Measurements from ENCODE around the gene BAMBI.

BAMBI gene

DNA sequence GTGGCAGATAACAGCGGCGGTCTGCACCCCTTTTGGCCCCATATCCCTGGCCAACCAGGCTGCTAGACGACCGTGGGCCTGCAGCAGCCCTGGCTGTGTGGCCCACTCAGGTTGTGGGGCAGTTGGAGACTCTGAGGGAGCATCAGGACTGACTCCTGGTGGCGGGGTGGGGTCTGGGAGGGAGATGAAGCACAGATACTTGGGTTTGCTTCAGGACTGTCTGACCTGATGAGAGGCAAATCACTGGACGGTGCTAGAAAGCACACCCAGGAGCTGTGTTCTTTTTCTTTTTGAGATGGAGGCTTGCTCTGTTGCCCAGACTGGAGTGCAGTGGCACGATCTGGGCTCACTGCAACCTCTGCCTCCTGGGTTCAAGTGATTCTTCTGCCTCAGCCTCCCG lies 28.2 kb downstream of the BAMBI start:
- DNase-seq (ENCODE audit: low spot score): no peak

DNA sequence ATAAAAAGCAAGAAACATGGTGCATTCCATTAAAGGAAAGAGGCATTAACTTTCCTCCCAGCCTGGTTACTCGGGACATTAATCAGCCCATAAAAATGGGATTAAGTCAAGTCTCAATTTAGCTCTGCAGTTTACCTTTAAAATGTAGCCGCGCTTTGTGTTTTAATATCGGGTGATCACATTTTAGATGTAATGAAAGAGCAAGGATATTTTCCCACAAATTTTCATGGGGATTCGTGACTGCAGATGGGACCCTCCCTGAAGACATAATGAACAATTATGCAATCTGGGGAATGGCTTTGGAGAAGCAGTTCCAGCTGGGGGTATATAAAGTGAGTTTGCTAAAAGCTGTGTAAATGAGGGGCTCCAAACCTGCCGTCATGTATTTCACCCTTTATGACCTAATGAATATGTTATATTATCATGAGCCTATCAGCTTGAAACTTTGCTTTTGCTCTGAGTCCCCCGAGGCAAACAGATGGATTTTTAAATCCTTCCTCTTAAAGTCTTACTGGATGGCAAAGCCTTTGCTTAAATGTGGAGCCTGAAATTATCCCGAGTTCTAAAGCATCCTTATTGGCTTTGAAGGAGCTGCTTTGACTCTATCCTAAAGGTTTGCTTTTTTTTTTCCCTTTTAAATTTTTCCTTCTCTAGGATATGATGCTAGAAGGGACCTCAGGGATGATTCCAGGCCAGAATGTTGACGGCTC lies 31.8 kb downstream of the BAMBI start:
- DNase-seq (ENCODE audit: low spot score): no peak

DNA sequence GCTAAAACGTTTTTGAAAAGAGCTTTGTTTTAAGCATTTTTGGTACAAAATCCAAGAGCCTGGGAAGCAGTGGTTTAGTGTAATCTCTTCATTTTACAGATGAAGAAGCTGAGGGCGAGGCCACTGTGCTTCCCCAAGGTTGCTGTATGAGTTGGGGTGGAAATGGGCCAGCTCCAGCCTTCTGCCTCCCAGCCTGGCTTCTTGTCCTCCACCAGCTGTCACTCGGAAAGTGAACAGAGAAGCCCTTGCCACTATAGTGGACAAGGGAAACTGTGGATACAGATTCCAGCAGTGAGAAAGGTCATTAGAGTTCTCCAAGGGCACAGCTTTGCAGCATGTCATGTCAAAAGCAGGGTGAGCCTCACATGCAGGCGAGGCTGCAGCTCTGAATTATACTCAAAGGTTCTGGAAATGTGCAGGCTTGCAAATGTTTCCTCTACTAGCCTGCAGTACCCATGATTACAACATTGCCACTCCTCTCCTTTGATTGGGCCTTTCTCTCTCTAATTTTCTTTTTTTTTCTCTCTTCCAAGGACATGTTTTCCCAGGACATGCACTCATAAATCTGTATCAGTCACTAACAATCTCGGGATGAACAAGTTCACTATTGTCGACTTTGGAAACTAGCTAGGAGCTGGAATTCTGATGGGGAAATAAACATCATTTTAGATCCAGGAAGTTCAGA lies 33.0 kb downstream of the BAMBI start:
- DNase-seq (ENCODE audit: low spot score): no peak

- DNase-seq (ENCODE audit: low spot score): no peak
Observed at GRCh38 chr10:28711041-28711440, 33.7 kb downstream of the BAMBI start.

GRCh38 chr10:28711776-28712175 lies 34.5 kb downstream of the BAMBI start:
- DNase-seq (ENCODE audit: low spot score): no peak

- no peak for DNase-seq (ENCODE audit: low spot score)
Observed at GRCh38 chr10:28713626-28714352, 36.5 kb downstream of the BAMBI start.

DNA sequence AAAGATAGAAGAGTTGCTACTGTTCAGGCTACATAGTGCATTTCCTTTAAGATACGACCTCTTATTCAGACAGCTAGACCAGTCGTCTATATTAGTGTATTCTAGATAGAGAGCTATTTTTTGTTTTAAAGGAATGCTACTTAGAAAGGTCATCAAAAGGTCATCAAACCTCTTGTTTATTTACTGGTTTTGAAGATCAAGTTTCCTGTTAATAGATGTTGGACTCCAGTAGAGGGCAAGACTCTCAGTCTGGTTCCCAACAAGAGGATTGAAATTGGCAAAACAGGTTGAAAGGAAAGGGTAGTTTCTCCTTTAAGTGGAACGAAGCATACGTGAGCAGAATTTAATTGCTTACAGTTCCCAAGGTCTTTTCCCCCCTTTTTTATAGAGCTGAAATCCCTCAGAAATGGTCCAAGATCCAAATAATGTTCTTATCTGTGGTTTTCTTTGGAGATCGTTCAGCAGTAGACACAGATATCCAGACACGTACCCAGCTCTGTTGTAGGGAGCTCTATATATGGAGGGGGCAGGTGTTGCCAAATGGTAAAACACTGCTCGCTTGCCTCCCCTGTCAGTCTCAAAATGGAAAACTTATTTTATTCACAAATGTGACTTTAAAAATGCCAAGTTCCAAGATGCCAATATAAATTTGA lies 37.2 kb downstream of the BAMBI start:
- DNase-seq (ENCODE audit: low spot score): no peak

DNA sequence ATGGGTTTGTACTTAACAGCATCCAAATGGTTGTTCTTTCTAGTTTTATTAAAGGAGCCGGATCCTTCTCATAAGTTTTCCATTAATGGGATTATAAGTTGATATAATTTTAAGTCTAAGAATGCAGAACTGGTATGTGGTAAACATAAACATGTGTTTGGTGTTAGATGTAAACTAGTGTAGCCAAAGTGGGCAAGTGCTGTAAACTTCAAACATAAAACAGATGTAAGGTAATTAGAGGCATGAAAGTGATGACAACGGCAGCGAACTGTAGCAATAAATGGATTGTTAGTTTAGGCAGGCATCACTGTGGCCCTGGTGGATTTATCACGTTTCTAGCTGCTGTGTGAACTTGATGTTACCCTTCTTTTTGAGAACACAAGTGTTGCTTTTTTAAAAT lies 37.9 kb downstream of the BAMBI start:
- no peak for DNase-seq (ENCODE audit: low spot score)

GRCh38 chr10:28715757-28716156 lies 38.4 kb downstream of the BAMBI start:
- no peak for DNase-seq (ENCODE audit: low spot score)

- no peak for DNase-seq (ENCODE audit: low spot score)
Observed at GRCh38 chr10:28716748-28717147, 39.4 kb downstream of the BAMBI start.

DNA sequence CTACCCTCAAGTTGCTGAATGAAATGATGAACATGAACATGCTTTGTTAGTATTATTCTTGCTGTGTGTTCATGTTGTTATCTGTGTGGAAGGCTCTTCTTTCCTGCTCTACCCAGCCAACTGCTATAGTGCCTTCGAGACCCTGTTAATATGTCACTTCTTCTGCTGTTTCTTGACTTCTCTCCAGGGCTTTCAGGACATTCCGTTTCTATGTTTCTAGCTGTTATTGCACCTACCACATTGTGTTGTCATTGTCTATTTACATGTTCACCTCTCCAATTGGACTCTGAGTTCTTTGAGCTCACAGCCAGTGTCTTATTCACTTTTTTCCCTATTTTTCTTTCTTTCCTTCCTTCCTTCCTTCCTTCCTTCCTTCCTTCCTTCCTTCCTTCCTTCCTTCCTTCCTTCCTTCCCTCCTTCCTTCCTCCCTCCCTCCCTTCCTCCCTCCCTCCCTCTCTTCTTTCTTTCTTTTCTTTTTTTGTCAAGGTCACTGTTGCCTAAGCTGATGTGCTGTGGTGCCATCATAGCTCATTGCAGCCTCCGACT lies 40.4 kb downstream of the BAMBI start:
- no peak for DNase-seq (ENCODE audit: low spot score)

- DNase-seq (ENCODE audit: low spot score): peak; percentile 13
Observed at GRCh38 chr10:28719789-28720436, 42.6 kb downstream of the BAMBI start.

- no peak for DNase-seq (ENCODE audit: low spot score)
Observed at GRCh38 chr10:28721318-28721951, 44.1 kb downstream of the BAMBI start.

DNA sequence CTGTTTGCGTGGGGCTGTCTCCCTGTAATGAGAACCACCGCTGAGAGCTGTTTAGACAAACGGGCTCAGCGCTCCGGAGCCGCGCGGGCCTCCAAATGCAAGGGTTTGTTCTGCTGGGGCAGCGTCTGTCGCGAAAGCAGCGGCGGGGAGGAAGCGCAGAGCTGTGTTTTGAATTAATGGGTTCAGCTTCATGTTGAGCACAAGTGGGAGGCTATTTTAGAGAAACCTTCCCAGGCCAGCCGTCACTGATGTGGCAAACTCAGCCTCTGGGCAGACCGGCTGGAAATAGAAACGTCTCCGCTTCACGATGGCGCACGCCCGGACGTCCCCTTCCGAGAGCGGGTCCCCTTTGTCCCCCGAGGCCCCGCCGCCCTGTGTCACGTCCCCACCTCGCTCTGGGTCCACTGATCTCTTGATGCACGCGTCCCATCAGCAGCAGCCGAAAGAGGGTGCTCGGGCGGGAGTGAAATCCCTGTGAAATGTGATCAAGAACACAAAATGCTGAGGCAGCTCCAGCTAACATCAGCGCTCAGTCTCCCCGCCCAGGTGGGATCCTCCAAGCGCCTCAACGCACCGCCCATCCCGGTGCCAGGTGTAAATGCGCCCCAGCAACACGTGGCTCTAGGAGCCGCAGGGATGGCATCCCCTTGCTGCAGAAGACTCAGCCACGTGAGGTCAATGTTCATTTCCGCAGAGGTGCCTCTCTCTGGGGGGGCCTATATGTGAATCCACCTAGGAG lies 44.9 kb downstream of the BAMBI start:
- DNase-seq (ENCODE audit: low spot score): no peak

DNA sequence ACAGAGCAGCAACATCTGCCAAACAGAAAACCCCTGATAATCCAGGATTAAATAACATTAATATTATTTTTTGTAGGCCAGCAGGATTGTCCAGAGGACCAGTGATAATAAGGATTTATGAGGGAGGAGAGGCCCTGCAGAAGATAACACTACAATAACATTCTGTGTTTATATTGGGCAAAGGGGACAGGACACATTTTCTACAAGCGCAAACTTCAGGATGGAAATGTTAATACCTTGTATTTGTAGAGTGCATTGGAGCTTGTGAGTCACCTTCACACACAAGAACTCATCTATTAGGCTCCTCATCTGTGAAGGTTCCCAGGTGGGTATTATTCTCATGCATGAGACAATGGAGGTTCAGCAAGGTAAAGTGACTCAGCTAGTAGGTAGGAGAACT lies 51.0 kb downstream of the BAMBI start:
- no peak for DNase-seq (ENCODE audit: low spot score)

DNA sequence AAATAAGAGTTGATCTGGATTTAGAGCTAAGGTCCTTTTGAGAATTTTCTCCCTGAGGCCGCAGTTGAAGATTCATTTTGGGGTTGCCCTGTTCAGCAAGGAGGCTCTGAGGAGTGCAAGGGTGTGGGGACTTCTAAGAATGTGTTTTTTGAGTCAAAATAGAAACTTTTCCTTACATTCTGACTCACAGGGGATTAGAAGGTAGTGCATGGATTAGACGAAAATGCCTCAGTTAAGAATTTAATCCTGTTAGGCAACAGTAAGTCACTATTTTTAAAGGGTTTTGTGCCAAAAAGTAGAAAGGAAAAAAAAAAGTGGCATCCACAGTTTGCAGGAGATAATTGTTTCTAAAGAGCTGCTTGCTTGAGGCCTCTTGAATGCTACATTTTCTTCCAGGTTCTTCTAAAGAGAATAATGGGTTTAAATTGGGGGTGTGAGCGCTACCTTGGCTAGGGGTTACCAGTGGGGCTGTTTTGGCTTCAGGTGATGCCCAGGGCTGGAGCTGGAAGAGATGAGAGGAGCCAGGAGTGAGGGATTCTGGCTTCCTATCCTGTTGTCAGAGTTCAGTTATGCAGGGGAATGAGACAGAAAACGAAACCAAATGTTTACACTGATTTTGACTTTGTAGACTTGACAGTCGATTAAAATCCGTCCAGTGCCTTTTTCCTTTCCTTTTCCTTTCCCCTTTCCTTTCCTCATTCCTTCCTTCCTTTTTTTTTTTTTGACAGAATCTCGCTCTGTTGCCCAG lies 52.9 kb downstream of the BAMBI start:
- DNase-seq (ENCODE audit: low spot score): no peak

- no peak for DNase-seq (ENCODE audit: low spot score)
Observed at GRCh38 chr10:28732091-28732490, 54.8 kb downstream of the BAMBI start.

Data from RKO (cell line).